Measurements from ENCODE around the gene SRGAP1.
A peak's percentile ranks its signal among the peaks of the same experiment; 100 is the strongest.

The SRGAP1 gene

DNA sequence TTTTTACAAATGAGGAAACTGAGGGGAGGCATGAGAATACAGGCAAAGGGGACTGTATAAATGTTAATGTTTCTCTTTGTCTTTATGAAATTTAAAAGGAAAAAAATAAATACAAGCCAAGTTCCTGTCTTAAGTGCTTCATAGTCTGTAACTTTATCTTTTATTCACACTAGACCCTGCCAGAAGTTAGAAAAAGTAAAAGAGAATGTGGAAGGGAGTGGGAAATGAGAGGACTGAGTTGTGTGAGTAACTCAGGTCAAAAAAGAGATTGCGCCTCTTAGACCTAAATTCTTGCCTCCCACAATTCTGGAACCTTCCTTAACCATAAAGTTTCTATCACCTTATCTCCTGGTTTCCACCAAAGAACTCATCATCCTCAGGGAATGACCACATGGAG, 236.5 kb downstream of the SRGAP1 start:
- H3K4me3 ChIP-seq (ENCODE audit: control insufficient read depth, low read depth, low read length): no peak overlapping the region
- TF ChIP-seq, protein P1, sequence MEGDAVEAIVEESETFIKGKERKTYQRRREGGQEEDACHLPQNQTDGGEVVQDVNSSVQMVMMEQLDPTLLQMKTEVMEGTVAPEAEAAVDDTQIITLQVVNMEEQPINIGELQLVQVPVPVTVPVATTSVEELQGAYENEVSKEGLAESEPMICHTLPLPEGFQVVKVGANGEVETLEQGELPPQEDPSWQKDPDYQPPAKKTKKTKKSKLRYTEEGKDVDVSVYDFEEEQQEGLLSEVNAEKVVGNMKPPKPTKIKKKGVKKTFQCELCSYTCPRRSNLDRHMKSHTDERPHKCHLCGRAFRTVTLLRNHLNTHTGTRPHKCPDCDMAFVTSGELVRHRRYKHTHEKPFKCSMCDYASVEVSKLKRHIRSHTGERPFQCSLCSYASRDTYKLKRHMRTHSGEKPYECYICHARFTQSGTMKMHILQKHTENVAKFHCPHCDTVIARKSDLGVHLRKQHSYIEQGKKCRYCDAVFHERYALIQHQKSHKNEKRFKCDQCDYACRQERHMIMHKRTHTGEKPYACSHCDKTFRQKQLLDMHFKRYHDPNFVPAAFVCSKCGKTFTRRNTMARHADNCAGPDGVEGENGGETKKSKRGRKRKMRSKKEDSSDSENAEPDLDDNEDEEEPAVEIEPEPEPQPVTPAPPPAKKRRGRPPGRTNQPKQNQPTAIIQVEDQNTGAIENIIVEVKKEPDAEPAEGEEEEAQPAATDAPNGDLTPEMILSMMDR (IDR thresholded peaks at IDR 0.05; ENCODE audit: control insufficient read depth, insufficient read depth, low read depth, low read length, missing control alignments): no peak
- DNase-seq (ENCODE audit: low read depth): no peak

DNA sequence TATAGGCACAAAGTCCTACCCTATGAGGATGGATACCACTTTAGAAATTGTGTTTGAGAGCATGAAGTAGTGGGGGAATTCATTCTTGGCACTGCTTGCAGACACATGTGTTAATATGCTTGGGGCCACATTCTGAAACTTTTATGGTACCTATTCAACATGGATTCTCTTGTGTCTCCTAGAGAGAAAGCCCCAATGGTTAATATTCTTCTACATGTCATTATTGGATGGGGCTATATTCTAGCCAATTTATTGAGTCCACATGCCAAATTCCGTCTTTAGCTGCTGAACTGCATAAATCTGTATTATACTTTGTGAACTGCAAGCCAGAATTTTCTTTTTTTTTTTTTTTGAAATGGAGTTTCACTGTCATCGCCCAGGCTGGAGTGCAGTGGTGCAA, 237.6 kb downstream of the SRGAP1 start:
- H3K4me3 ChIP-seq (ENCODE audit: control insufficient read depth, low read depth, low read length): no peak overlapping the region
- TF ChIP-seq, protein P1 (IDR thresholded peaks at IDR 0.05; ENCODE audit: control insufficient read depth, insufficient read depth, low read depth, low read length, missing control alignments): no peak
- DNase-seq (ENCODE audit: low read depth): no peak

GRCh38 chr12:64082866-64083268, 238.4 kb downstream of the SRGAP1 start:
- no peak for DNase-seq (ENCODE audit: low read depth)
- H3K4me3 ChIP-seq (ENCODE audit: control insufficient read depth, low read depth, low read length): no peak overlapping the region
- TF ChIP-seq, protein P1 (IDR thresholded peaks at IDR 0.05; ENCODE audit: control insufficient read depth, insufficient read depth, low read depth, low read length, missing control alignments): no peak

DNA sequence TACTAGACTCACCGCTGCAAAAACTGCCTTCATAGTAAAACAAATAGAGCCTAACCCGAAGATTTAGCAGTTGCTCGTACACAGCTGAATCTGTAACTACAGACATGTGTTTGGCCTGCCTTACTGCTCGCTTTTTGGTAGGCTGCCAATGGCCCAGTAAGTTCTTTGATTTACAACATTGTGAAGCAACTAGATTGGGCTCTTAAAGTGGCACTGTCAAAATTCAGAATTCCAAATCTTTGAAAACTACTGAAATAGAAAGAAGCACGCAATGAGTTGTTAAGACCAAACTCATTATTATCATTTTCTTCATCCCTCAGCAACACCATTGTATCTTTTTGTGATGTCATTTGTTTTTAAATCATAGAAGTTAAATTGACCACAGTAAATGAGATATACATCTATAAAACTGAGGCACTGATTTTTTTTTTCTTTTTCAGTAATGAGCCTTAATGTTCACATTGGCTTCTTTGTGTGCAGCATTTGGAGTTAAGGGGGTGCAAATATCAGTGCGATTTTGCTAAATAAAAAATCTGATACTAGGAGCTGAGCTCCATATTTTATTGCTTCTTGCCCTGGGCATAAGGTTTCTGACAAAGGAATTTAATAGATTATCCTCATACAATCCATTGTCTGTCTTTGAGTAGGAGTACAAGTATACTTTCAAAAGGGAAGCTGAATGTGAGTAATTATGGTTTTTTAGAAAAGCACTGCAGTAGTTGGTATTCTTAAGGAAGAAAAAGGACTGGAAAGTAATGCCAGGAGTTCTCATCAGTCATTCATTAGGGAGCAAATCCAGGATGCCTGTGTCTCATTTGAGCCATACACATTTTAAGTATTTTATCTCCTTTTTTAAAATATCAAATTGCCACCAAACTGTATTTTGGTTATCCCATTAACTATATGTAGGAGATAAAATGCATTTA, 239.0 kb downstream of the SRGAP1 start:
- TF ChIP-seq, protein P1 (IDR thresholded peaks at IDR 0.05; ENCODE audit: control insufficient read depth, insufficient read depth, low read depth, low read length, missing control alignments): no peak
- peak; percentile 94 for DNase-seq (ENCODE audit: low read depth)
- H3K4me3 ChIP-seq (ENCODE audit: control insufficient read depth, low read depth, low read length): no peak overlapping the region

GRCh38 chr12:64085154-64085553, 240.7 kb downstream of the SRGAP1 start:
- H3K4me3 ChIP-seq (ENCODE audit: control insufficient read depth, low read depth, low read length): no peak overlapping the region
- TF ChIP-seq, protein P1 (IDR thresholded peaks at IDR 0.05; ENCODE audit: control insufficient read depth, insufficient read depth, low read depth, low read length, missing control alignments): no peak
- no peak for DNase-seq (ENCODE audit: low read depth)

GRCh38 chr12:64085996-64086395, 241.5 kb downstream of the SRGAP1 start:
- no peak overlapping the region for H3K4me3 ChIP-seq (ENCODE audit: control insufficient read depth, low read depth, low read length)
- DNase-seq (ENCODE audit: low read depth): no peak
- TF ChIP-seq, protein P1 (IDR thresholded peaks at IDR 0.05; ENCODE audit: control insufficient read depth, insufficient read depth, low read depth, low read length, missing control alignments): no peak
